Neural progenitor cell (in vitro differentiated cells): Measurements from ENCODE around the gene TRPC1. TPM values are rescaled to one million over a fixed set of nuclear protein-coding genes. Genes with fewer than 3 reads are reported as not detected.
A peak's percentile ranks its signal among the peaks of the same experiment; 100 is the strongest.
"Not testable (repeated sequence)": the region's sequence is repeated elsewhere in the genome, so short reads cannot be mapped to it uniquely, and the experiment has no call there.

Source experiments
- DNase-seq: peaks from one replicate; pipeline ENCODE4 v3.0.0-alpha.2; 2016; ENCODE audit warnings: low spot score
- H2AFZ ChIP-seq: fragments of 200-600 bp; sonication (generic); replicated peaks from 2 replicates; pipeline ENCODE4 v1.6.1; 2016; ENCODE audit warnings: antibody characterized with exemption
- H3F3A ChIP-seq: fragments of 200-600 bp; sonication (generic); 2 replicates; pipeline ENCODE4 v1.6.1; 2016; ENCODE audit warnings: antibody characterized with exemption, low read depth
- H3K27ac ChIP-seq: fragments of 200-600 bp; sonication (generic); 2 replicates; pipeline ENCODE4 v1.5.1; 2016; ENCODE audit warnings: mild to moderate bottlenecking
- H3K27me3 ChIP-seq: fragments of 200-600 bp; sonication (generic); 2 replicates; pipeline ENCODE4 v1.6.1; 2016; ENCODE audit warnings: mild to moderate bottlenecking, moderate library complexity
- H3K36me3 ChIP-seq: fragments of 200-600 bp; sonication (generic); 2 replicates; pipeline ENCODE4 v1.5.1; 2016
- H3K4me1 ChIP-seq: fragments of 200-600 bp; sonication (generic); 2 replicates; pipeline ENCODE4 v1.6.1; 2016; ENCODE audit warnings: mixed run types
- H3K4me2 ChIP-seq: fragments of 200-600 bp; sonication (generic); 2 replicates; pipeline ENCODE4 v1.6.1; 2016
- H3K4me3 ChIP-seq: fragments of 200-600 bp; sonication (generic); 2 replicates; pipeline ENCODE4 v1.5.1; 2016
- H3K79me2 ChIP-seq: fragments of 200-600 bp; sonication (generic); 2 replicates; pipeline ENCODE4 v1.6.1; 2016; ENCODE audit warnings: low read depth
- H3K9ac ChIP-seq: fragments of 200-600 bp; sonication (generic); 2 replicates; pipeline ENCODE4 v1.6.1; 2016
- H3K9me3 ChIP-seq: fragments of 200-600 bp; sonication (generic); 2 replicates; pipeline ENCODE4 v1.5.1; 2016; ENCODE audit warnings: low read depth
- H4K20me1 ChIP-seq: fragments of 200-600 bp; sonication (generic); 2 replicates; pipeline ENCODE4 v1.6.1; 2016; ENCODE audit warnings: low read depth
- H3K27ac Mint-ChIP-seq: 3 replicates; pipeline ENCODE4 v1.8.0; 2021; ENCODE audit warnings: mixed read lengths
- H3K27me3 Mint-ChIP-seq: 2 replicates; pipeline ENCODE4 v1.8.0; 2022; ENCODE audit warnings: low read depth, mild to moderate bottlenecking, inconsistent platforms, moderate library complexity, mixed read lengths; ENCODE audit not compliant: insufficient read depth
- H3K36me3 Mint-ChIP-seq: 3 replicates; pipeline ENCODE4 v1.8.0; 2021; ENCODE audit warnings: mixed read lengths
- H3K4me1 Mint-ChIP-seq: 3 replicates; pipeline ENCODE4 v1.8.0; 2021; ENCODE audit warnings: mixed read lengths
- H3K4me3 Mint-ChIP-seq: 3 replicates; pipeline ENCODE4 v1.8.0; 2021; ENCODE audit warnings: mild to moderate bottlenecking, moderate library complexity, mixed read lengths
- H3K9me3 Mint-ChIP-seq: 3 replicates; pipeline ENCODE4 v1.8.0; 2020; ENCODE audit warnings: mixed read lengths
- CTCF ChIP-seq: fragments of 200-600 bp; sonication (generic); IDR thresholded peaks from 2 replicates; pipeline ENCODE4 v1.5.1; 2017; ENCODE audit warnings: antibody characterized with exemption, mild to moderate bottlenecking
- EZH2 ChIP-seq: fragments of 200-600 bp; sonication (generic); IDR thresholded peaks from 2 replicates; pipeline ENCODE4 v1.6.1; 2017; ENCODE audit warnings: antibody characterized with exemption, mild to moderate bottlenecking, moderate library complexity
- EZH2phosphoT487 ChIP-seq: fragments of 200-600 bp; sonication (generic); IDR thresholded peaks from 2 replicates; pipeline ENCODE4 v1.6.1; 2017; ENCODE audit warnings: antibody characterized with exemption
- total RNA-seq: library from RNA; depleted of rRNA; stranded (reverse); fragments of >200 nt; gene quantifications from 2 replicates; pipeline ENCODE4 v1.2.3, GENCODE V29; 2015; ENCODE audit warnings: low replicate concordance

TRPC1 gene
- total RNA-seq, 1 donor from 2014 or later, result 36.4 TPM

- Histone ChIP-seq H3K4me3 (no peak overlapping the region), H2AFZ (no peak overlapping the region), H3K79me2 (no peaks in the 10 kb centered on the region), H3K4me2 (no peak overlapping the region), H3K4me1 (no peaks in the 10 kb centered on the region), H3K9ac (no peak overlapping the region), H3K27me3 (no peaks in the 10 kb centered on the region), H3K36me3 (no peaks in the 10 kb centered on the region), H3F3A (no peaks in the 10 kb centered on the region), H4K20me1 (no peaks in the 10 kb centered on the region), H3K9me3 (no peaks in the 10 kb centered on the region), H3K27ac (no peak overlapping the region)
- no peak for TF ChIP-seq EZH2phosphoT487
- no peak for TF ChIP-seq EZH2
- no peak for TF ChIP-seq CTCF
- Mint-ChIP-seq H3K36me3 (no peaks in the 10 kb centered on the region), H3K4me1 (no peaks in the 10 kb centered on the region), H3K27ac (no peak overlapping the region), H3K9me3 (no peaks in the 10 kb centered on the region), H3K27me3 (peaks cover 3% of the 10 kb centered on the region), H3K4me3 (no peak overlapping the region)
- DNase-seq, result no peak
Observed at GRCh38 chr3:142709207-142709606, 14.6 kb upstream of the TRPC1 start.

GRCh38 chr3:142714882-142715281, 9.0 kb upstream of the TRPC1 start:
- not testable (repeated sequence) for H3K9ac ChIP-seq

GRCh38 chr3:142716102-142716501, 7.7 kb upstream of the TRPC1 start:
- Histone ChIP-seq H3K79me2 (no peaks in the 10 kb centered on the region), H3K4me3 (no peak overlapping the region), H3K4me1 (no peaks in the 10 kb centered on the region), H3K9me3 (no peaks in the 10 kb centered on the region), H2AFZ (no peak overlapping the region), H3K36me3 (no peaks in the 10 kb centered on the region), H3K27ac (no peak overlapping the region), H4K20me1 (no peaks in the 10 kb centered on the region), H3K4me2 (no peak overlapping the region), H3K27me3 (no peaks in the 10 kb centered on the region), H3F3A (no peaks in the 10 kb centered on the region), H3K9ac (no peak overlapping the region)
- H3K4me1 Mint-ChIP-seq, result no peaks in the 10 kb centered on the region
- H3K27me3 Mint-ChIP-seq, result no peaks in the 10 kb centered on the region
- no peaks in the 10 kb centered on the region for H3K9me3 Mint-ChIP-seq
- peaks cover 2% of the 10 kb centered on the region for H3K36me3 Mint-ChIP-seq
- no peak for DNase-seq
- TF ChIP-seq EZH2 (no peak), CTCF (no peak), EZH2phosphoT487 (no peak)
- no peak overlapping the region for H3K27ac Mint-ChIP-seq
- no peak overlapping the region for H3K4me3 Mint-ChIP-seq

More at GRCh38 chr3:142714882-142715281, 9.0 kb upstream of the TRPC1 start:
- H3K79me2 ChIP-seq, H3K27me3 ChIP-seq, H3K9me3 ChIP-seq, H3K4me2 ChIP-seq, DNase-seq, H3K4me1 ChIP-seq, H3K4me1 Mint-ChIP-seq, H2AFZ ChIP-seq, H3K36me3 Mint-ChIP-seq, H3K27ac Mint-ChIP-seq, H3K27me3 Mint-ChIP-seq, H3F3A ChIP-seq, H3K4me3 ChIP-seq, H3K4me3 Mint-ChIP-seq, H3K27ac ChIP-seq, H3K9me3 Mint-ChIP-seq, H3K36me3 ChIP-seq, H4K20me1 ChIP-seq: not testable (repeated sequence)

- H3K4me1 Mint-ChIP-seq, result peaks cover 19% of the 10 kb centered on the region
- Histone ChIP-seq H3K79me2 (peaks cover 28% of the 10 kb centered on the region), H3K36me3 (no peaks in the 10 kb centered on the region), H3K4me2 (peak overlapping the region; percentile 90), H3K4me1 (peaks cover 11% of the 10 kb centered on the region), H3K27ac (no peak overlapping the region), H3K4me3 (peak overlapping the region; percentile 81), H2AFZ (peak overlapping the region; percentile 65), H3K27me3 (no peaks in the 10 kb centered on the region), H4K20me1 (peaks cover 7% of the 10 kb centered on the region), H3F3A (peaks cover 19% of the 10 kb centered on the region), H3K9ac (no peak overlapping the region), H3K9me3 (no peaks in the 10 kb centered on the region)
- H3K27me3 Mint-ChIP-seq, result no peaks in the 10 kb centered on the region
- DNase-seq, result no peak
- H3K27ac Mint-ChIP-seq, result no peak overlapping the region
- peaks cover 2% of the 10 kb centered on the region for H3K36me3 Mint-ChIP-seq
- peak overlapping the region; percentile 88 for H3K4me3 Mint-ChIP-seq
- no peak for TF ChIP-seq CTCF
- TF ChIP-seq EZH2phosphoT487, result no peak
- no peak for TF ChIP-seq EZH2
- peaks cover 6% of the 10 kb centered on the region for H3K9me3 Mint-ChIP-seq
Observed at GRCh38 chr3:142723665-142723967, 218 bp upstream of the TRPC1 start.
